ENCODE results near the gene APOBEC3G. TPM values are rescaled to one million over a fixed set of nuclear protein-coding genes. Genes with fewer than 3 reads are reported as not detected.

APOBEC3G gene
- total and polyA plus RNA-seq, 2 experiments from 2014 or later: 2.1 to 3.3 TPM

- ATAC-seq (no peak; the same call in 2 of the 3 replicates), DNase-seq (ENCODE audit: low spot score) (no peak)
- H3K4me1 Mint-ChIP-seq: peaks cover 34% of the 10 kb centered on the region
- H3K79me2 ChIP-seq (replicated peaks; ENCODE audit: insufficient read depth): no peaks in the 10 kb centered on the region
- TF ChIP-seq ZNF462 (CRISPR knock-in tag; IDR thresholded peaks at IDR 0.05) (no peak), POLR2AphosphoS5 (IDR thresholded peaks at IDR 0.05; ENCODE audit: low read depth) (no peak), EZH2phosphoT487 (IDR thresholded peaks at IDR 0.05; ENCODE audit: unreplicated experiment) (no peak), STAT1 (IDR thresholded peaks at IDR 0.05; ENCODE audit: unreplicated experiment) (no peak), EZH2 (IDR thresholded peaks at IDR 0.05; ENCODE audit: low read depth, unreplicated experiment) (no peak), CREB1 (CRISPR knock-in tag; IDR thresholded peaks at IDR 0.05; ENCODE audit: low read depth) (no peak), JUNB (IDR thresholded peaks at IDR 0.05; ENCODE audit: unreplicated experiment) (no peak), ZNF331 (CRISPR knock-in tag; IDR thresholded peaks at IDR 0.05; ENCODE audit: low read depth) (no peak), ETS1 (IDR thresholded peaks at IDR 0.05) (no peak), CTCF (conservative IDR thresholded peaks at IDR 0.05; ENCODE audit: low read depth in 2 of 2) (no peak), ZNF114 (CRISPR knock-in tag; IDR thresholded peaks at IDR 0.05) (no peak), REST (IDR thresholded peaks at IDR 0.05; ENCODE audit: unreplicated experiment) (no peak)
- no peak overlapping the region for H3K27ac Mint-ChIP-seq
- no peak overlapping the region for H3K4me3 ChIP-seq
- no peak overlapping the region for H3K27ac ChIP-seq (ENCODE audit: low read depth)
- H3K4me3 Mint-ChIP-seq: no peak overlapping the region
- no peak overlapping the region for H3K4me2 ChIP-seq
- H2AFZ ChIP-seq: no peak overlapping the region
- H3K9me3 Mint-ChIP-seq: no peaks in the 10 kb centered on the region
- H3K27me3 Mint-ChIP-seq (ENCODE audit: insufficient read depth, low read depth, poor library complexity): peaks cover 13% of the 10 kb centered on the region
- no peaks in the 10 kb centered on the region for H3F3A ChIP-seq (replicated peaks; ENCODE audit: low read depth)
- no peaks in the 10 kb centered on the region for H3K9me2 ChIP-seq (ENCODE audit: insufficient read depth)
- H3K4me1 ChIP-seq (ENCODE audit: insufficient read depth): peaks cover 13% of the 10 kb centered on the region
- no peaks in the 10 kb centered on the region for H3K36me3 ChIP-seq (ENCODE audit: insufficient read depth)
- H3K27me3 ChIP-seq (ENCODE audit: insufficient read depth): no peaks in the 10 kb centered on the region
- no peaks in the 10 kb centered on the region for H4K20me1 ChIP-seq (replicated peaks; ENCODE audit: insufficient read depth)
- H3K36me3 Mint-ChIP-seq (ENCODE audit: low read depth): no peaks in the 10 kb centered on the region
These were observed 57.5 kb downstream of the APOBEC3G start for GRCh38 chr22:39134366-39135091.
